ENCODE measurements around the gene HAVCR2.

HAVCR2 gene

GRCh38 chr5:157038568-157039187 is 70.2 kb downstream of the HAVCR2 start:
- no peak for DNase-seq
